Right cardiac atrium (tissue), 5 donors: ENCODE measurements around the gene DPH7. TPM values are rescaled to one million over a fixed set of nuclear protein-coding genes. Genes with fewer than 3 reads are reported as not detected.
"Not testable (repeated sequence)": the region's sequence is repeated elsewhere in the genome, so short reads cannot be mapped to it uniquely, and the experiment has no call there.

Source experiments
- ATAC-seq, 2 donors: fragments of 200-7000 bp; cut with Tn5 transposase; one replicate each; pipeline versions ENCODE4 v1.8.0 to v1.9.1; 2020; ENCODE audit warnings: moderate library complexity in 2 of 2, mild to moderate bottlenecking in 1 of 2
- DNase-seq, 3 donors: peaks; one replicate each; pipeline ENCODE4 v3.0.0-alpha.2; 2020
- H3K27ac ChIP-seq: one replicate; pipeline ENCODE4 v1.5.1; 2013; ENCODE audit warnings: mild to moderate bottlenecking, low read length, control low read depth, moderate library complexity
- H3K27me3 ChIP-seq: one replicate; pipeline ENCODE4 v1.6.1; 2013; ENCODE audit not compliant: control insufficient read depth, insufficient read depth
- H3K4me1 ChIP-seq: one replicate; pipeline ENCODE4 v1.6.1; 2013; ENCODE audit warnings: low read length; ENCODE audit not compliant: control insufficient read depth, insufficient read depth
- H3K4me3 ChIP-seq: one replicate; pipeline ENCODE4 v1.5.1; 2013; ENCODE audit warnings: low read length, control low read depth
- H3K9me3 ChIP-seq: one replicate; pipeline ENCODE4 v1.6.1; 2013; ENCODE audit warnings: low read length; ENCODE audit not compliant: control insufficient read depth
- WGBS: extraction: QIAGEN DNeasy Blood & Tissue Kit; methylation state at CpG from one replicate; pipeline ENCODE4 v1.1.7; 2013; 5-methylcytosine and 5-hydroxymethylcytosine counted together
- intact Hi-C, 4 donors: fragments of 100-400 bp; cut with DNase I; formaldehyde crosslinking; loops; one replicate each; pipeline versions ENCODE4 v1.11.0 to v1.14.0; 2022 to 2023
- polyA plus RNA-seq: library from polyadenylated mRNA; stranded (reverse); fragments of 200-250 nt; gene quantifications from one replicate; pipeline ENCODE4 v1.2.3, GENCODE V29; 2013
- total RNA-seq, 4 donors: library from RNA; stranded (reverse); fragmentation: NEBNext Ultra II Directional; extraction: Animal tissue kit (Norgen Biotek cat#: 25700); gene quantifications; one replicate each; pipeline ENCODE4 v1.2.1, GENCODE V29; 2021
- donor health status: healthy with polysubstance abuse.
- donor health status: DM: no; HTN: yes; CAD: no.
- donor health status: DM: no; HTN: no; CAD: no.
- donor health status: DM: no; HTN: yes; CAD: no; lungs with severe emphysema.
- donor health status: DM: yes; HTN: yes; CAD: no.

DPH7 gene
- total and polyA plus RNA-seq, 5 donors = 17.8 to 28.1 (median 20.5) TPM

DNA sequence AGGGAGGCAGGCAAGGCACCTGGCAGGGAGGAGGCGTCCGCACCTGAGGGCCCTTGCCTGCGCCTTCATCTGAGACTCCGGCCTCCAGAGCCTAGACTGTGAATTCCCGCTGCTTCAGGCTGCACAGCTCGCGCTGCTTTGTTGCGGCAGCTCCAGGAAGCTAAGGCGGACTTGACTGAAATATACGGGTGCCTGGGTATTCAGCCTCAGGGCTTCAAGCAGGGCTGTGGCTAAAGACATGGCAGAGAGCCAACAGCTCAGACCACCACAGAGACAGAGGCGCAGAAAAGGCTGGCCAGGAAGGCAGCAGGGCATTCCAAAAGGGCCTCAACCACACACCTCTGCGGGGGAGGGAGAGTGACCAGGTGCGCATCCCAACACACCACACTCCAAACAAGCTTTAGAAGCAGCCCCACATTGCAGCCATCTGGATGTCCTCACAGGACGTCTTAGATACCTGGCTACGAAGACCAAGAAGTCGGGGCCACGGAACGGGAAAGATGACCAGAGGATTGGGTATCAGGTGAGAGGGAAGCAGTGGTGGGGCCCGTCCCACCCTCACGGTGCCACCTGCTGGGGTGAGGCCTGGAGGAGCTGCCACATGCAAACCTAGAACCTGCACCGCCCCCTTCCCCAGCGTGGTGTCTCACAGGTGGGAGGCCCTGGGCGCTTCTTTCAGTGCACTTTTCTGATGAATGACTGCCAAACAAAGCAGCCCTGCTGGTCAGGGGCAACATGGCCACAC lies 1.7 kb upstream of the DPH7 start:
- H3K27me3 ChIP-seq = no peaks in the 10 kb centered on the region
- 88% methylated on average over 23 of the region's 23 CpGs for WGBS
- peak in 1 of 3 donors; percentile 63 for DNase-seq
- intact Hi-C loops = no loop called here
- no peak overlapping the region for H3K27ac ChIP-seq
- ATAC-seq = no peak
- no peaks in the 10 kb centered on the region for H3K9me3 ChIP-seq
- H3K4me1 ChIP-seq = peaks cover 2% of the 10 kb centered on the region
- H3K4me3 ChIP-seq = no peak overlapping the region

- WGBS = 24% methylated on average over 19 of the region's 19 CpGs
- intact Hi-C loops = no loop called here
- H3K4me1 ChIP-seq = peaks cover 5% of the 10 kb centered on the region
- peak overlapping the region; percentile 25 for H3K27ac ChIP-seq
- ATAC-seq (peak in 1 of 2 donors; percentile 35), DNase-seq (peak in 1 of 3 donors; percentile 74)
- peak overlapping the region; percentile 59 for H3K4me3 ChIP-seq
- H3K27me3 ChIP-seq = no peaks in the 10 kb centered on the region
- H3K9me3 ChIP-seq = no peaks in the 10 kb centered on the region
These were observed 507 bp upstream of the DPH7 start for GRCh38 chr9:137579259-137579604.

GRCh38 chr9:137575716-137576411 lies 2.9 kb downstream of the DPH7 start:
- peak in 1 of 2 donors; percentile 33 for ATAC-seq
- Histone ChIP-seq H3K9me3 (no peaks in the 10 kb centered on the region), H3K27ac (peak overlapping the region; percentile 26), H3K27me3 (no peaks in the 10 kb centered on the region), H3K4me3 (no peak overlapping the region), H3K4me1 (peaks cover 5% of the 10 kb centered on the region)
- intact Hi-C loops = no loop called here
- WGBS = 55% methylated on average over 12 of the region's 12 CpGs
- peak in 1 of 3 donors; percentile 55 for DNase-seq

GRCh38 chr9:137575364-137575715 lies 3.4 kb downstream of the DPH7 start:
- ATAC-seq = no peak
- no peak overlapping the region for H3K4me3 ChIP-seq

GRCh38 chr9:137574192-137574591 lies 4.5 kb downstream of the DPH7 start:
- H3K9me3 ChIP-seq = no peaks in the 10 kb centered on the region
- no peak for ATAC-seq
- H3K27ac ChIP-seq = peak overlapping the region; percentile 3
- peaks cover 5% of the 10 kb centered on the region for H3K4me1 ChIP-seq
- 86% methylated on average over 10 of the region's 10 CpGs for WGBS
- H3K27me3 ChIP-seq = no peaks in the 10 kb centered on the region
- no peak overlapping the region for H3K4me3 ChIP-seq
- intact Hi-C loops = no loop called here
- DNase-seq = no peak

More at GRCh38 chr9:137575364-137575715, 3.4 kb downstream of the DPH7 start:
- DNase-seq = no peak
- H3K9me3 ChIP-seq = no peaks in the 10 kb centered on the region
- H3K4me1 ChIP-seq = peaks cover 5% of the 10 kb centered on the region
- H3K27me3 ChIP-seq = no peaks in the 10 kb centered on the region
- H3K27ac ChIP-seq = peak overlapping the region; percentile 26
- intact Hi-C loops = no loop called here
- 49% methylated on average over 9 of the region's 9 CpGs for WGBS

GRCh38 chr9:137570566-137570965 lies 8.2 kb downstream of the DPH7 start:
- DNase-seq = no peak
- intact Hi-C loops = no loop called here
- no peak overlapping the region for H3K4me3 ChIP-seq
- H3K27me3 ChIP-seq = no peaks in the 10 kb centered on the region
- no peak for ATAC-seq
- H3K27ac ChIP-seq = no peak overlapping the region
- 98% methylated on average over 3 of the region's 3 CpGs for WGBS
- H3K9me3 ChIP-seq = no peaks in the 10 kb centered on the region
- H3K4me1 ChIP-seq = peaks cover 2% of the 10 kb centered on the region

GRCh38 chr9:137569609-137570203 lies 9.0 kb downstream of the DPH7 start:
- H3K4me3 ChIP-seq = no peak overlapping the region
- WGBS = 98% methylated on average over 5 of the region's 5 CpGs
- intact Hi-C loops = no loop called here
- no peaks in the 10 kb centered on the region for H3K4me1 ChIP-seq
- H3K9me3 ChIP-seq = no peaks in the 10 kb centered on the region
- no peak for ATAC-seq
- no peak overlapping the region for H3K27ac ChIP-seq
- peak in 1 of 3 donors; percentile 5 for DNase-seq
- H3K27me3 ChIP-seq = no peaks in the 10 kb centered on the region

GRCh38 chr9:137568445-137568844 lies 10.3 kb downstream of the DPH7 start:
- H3K4me3 ChIP-seq, H3K4me1 ChIP-seq, H3K27ac ChIP-seq, H3K27me3 ChIP-seq, DNase-seq, H3K9me3 ChIP-seq, intact Hi-C loops, ATAC-seq: not testable (repeated sequence)
- WGBS = 88% methylated on average over 5 of the region's 5 CpGs

DNA sequence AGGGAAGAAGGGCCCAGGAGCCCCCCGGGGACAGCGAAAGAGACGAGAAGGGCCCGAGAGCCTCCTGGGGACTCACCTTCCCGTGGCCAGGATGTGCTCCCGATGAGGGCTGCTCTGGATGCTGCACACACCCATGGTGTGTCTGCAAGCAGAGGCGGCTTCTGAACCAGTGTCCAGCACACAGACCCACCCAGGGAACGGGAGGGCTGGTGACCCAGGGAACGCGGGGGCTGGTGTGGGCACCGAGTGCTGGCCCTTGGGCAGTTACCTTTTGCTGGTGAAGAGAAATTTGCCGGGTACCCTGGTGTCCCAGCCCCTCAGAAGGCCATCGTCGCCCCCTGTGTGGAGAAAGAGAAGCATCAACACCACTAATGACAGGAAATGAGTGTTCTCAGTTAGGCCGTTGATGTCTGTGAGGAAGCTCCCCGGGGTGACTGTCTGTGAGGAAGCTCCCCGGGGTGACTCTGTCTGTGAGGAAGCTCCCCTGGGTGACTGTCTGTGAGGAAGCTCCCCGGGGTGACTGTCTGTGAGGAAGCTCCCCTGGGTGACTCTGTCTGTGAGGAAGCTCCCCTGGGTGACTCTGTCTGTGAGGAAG lies 13.8 kb downstream of the DPH7 start:
- 84% methylated on average over 17 of the region's 18 CpGs for WGBS
- no peak overlapping the region for H3K4me3 ChIP-seq
- no peak for ATAC-seq
- H3K27me3 ChIP-seq = no peaks in the 10 kb centered on the region
- DNase-seq = peak in 1 of 3 donors; percentile 31
- no peak overlapping the region for H3K27ac ChIP-seq
- no peaks in the 10 kb centered on the region for H3K9me3 ChIP-seq
- intact Hi-C loops = no loop called here
- H3K4me1 ChIP-seq = no peaks in the 10 kb centered on the region

GRCh38 chr9:137564134-137564533 lies 14.6 kb downstream of the DPH7 start:
- intact Hi-C loops = no loop called here
- no peaks in the 10 kb centered on the region for H3K9me3 ChIP-seq
- ATAC-seq (peak in 1 of 2 donors; percentile 21), DNase-seq (peak in 1 of 3 donors; percentile 19)
- no peaks in the 10 kb centered on the region for H3K27me3 ChIP-seq
- no peak overlapping the region for H3K27ac ChIP-seq
- no peaks in the 10 kb centered on the region for H3K4me1 ChIP-seq
- WGBS = 94% methylated on average over 10 of the region's 10 CpGs
- no peak overlapping the region for H3K4me3 ChIP-seq

GRCh38 chr9:137558127-137558526 lies 20.6 kb downstream of the DPH7 start:
- Histone ChIP-seq H3K4me1 (no peaks in the 10 kb centered on the region), H3K27ac (no peak overlapping the region), H3K9me3 (no peaks in the 10 kb centered on the region), H3K4me3 (no peak overlapping the region), H3K27me3 (no peaks in the 10 kb centered on the region)
- no peak for ATAC-seq
- intact Hi-C loops = no loop called here
- DNase-seq = no peak
- WGBS = 95% methylated on average over 4 of the region's 4 CpGs
